SJSA1 (cell line): ENCODE data around the gene PLIN3. TPM values are rescaled to one million over a fixed set of nuclear protein-coding genes. Genes with fewer than 3 reads are reported as not detected.
A peak's percentile ranks its signal among the peaks of the same experiment; 100 is the strongest.
"Not testable (repeated sequence)": the region's sequence is repeated elsewhere in the genome, so short reads cannot be mapped to it uniquely, and the experiment has no call there.

ENCODE experiments used
- DNase-seq, 2 experiments: peaks; one replicate each; pipeline ENCODE4 v3.0.0-alpha.2; 2015 to 2020; ENCODE audit warnings: low spot score in 2 of 2, low read depth in 1 of 2
- H3K27ac ChIP-seq: fragments of 250-450 bp; sonication (Bioruptor Pico); 2 replicates; pipeline ENCODE4 v1.5.1; 2020; ENCODE audit warnings: mild to moderate bottlenecking, moderate library complexity
- H3K27me3 ChIP-seq: fragments of 250-450 bp; sonication (Bioruptor Pico); replicated peaks from 2 replicates; pipeline ENCODE4 v1.5.1; 2020; ENCODE audit warnings: mild to moderate bottlenecking, moderate library complexity
- H3K36me3 ChIP-seq: fragments of 250-450 bp; sonication (Bioruptor Pico); 2 replicates; pipeline ENCODE4 v1.5.1; 2020; ENCODE audit warnings: mild to moderate bottlenecking
- H3K4me1 ChIP-seq: fragments of 250-450 bp; sonication (Bioruptor Pico); replicated peaks from 2 replicates; pipeline ENCODE4 v1.6.1; 2021; ENCODE audit warnings: mild to moderate bottlenecking
- H3K4me3 ChIP-seq: fragments of 250-450 bp; sonication (Bioruptor Pico); 2 replicates; pipeline ENCODE4 v1.5.1; 2020; ENCODE audit warnings: mild to moderate bottlenecking
- H3K9me3 ChIP-seq: fragments of 250-450 bp; sonication (Bioruptor Pico); replicated peaks from 2 replicates; pipeline ENCODE4 v1.5.1; 2020; ENCODE audit warnings: mild to moderate bottlenecking
- total RNA-seq: library from RNA; depleted of rRNA; stranded (reverse); fragments of >200 nt; shearing (Covaris generic); gene quantifications from 2 replicates; pipeline ENCODE4 v1.2.3, GENCODE V29; 2014

The PLIN3 gene
- total RNA-seq, 1 experiment from 2014 or later, result 210 TPM

GRCh38 chr19:4849019-4849418, 18.4 kb downstream of the PLIN3 start:
- H3K27ac ChIP-seq, result no peak overlapping the region
- peaks cover 25% of the 10 kb centered on the region for H3K4me1 ChIP-seq
- H3K9me3 ChIP-seq, result no peaks in the 10 kb centered on the region
- H3K27me3 ChIP-seq, result no peaks in the 10 kb centered on the region
- peaks cover 89% of the 10 kb centered on the region for H3K36me3 ChIP-seq
- no peak overlapping the region for H3K4me3 ChIP-seq
- DNase-seq, result no peak

DNA sequence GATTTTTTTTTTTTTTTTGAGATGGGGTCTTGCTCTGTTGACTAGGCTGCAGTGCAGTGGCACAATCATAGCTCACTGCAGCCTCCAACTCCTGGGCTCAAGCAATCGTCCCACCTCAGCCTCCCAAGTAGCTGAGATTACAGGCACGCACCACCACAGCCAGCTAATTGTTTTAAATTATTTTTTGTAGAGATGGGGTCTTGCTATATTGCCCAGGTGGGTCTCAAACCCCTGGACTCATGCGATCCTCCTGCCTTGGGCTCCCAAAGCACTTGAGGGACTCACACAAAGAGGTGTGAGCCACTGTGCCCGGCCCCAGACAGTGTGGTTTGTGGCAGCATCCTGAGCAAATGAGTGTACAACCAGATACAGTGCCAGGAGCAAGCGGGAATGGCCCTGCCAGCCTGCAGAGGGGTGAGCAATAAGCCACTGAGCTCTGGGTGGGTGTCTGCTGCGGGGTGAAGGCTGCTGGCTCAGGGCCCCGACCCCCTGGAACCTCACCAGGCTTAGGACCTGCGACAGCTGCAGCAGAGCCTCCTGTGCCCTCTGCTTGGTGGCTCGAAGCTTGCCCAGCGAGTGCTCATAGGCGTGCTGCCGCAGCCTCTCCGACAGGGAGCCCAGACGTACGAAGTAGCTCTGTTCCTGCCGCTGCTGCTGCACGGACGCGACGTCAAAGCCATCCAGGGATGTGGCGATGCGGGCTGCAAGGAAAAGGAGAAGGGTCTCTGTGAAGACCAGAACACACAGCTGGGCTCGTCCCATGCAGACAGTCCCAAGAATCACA, 20.1 kb downstream of the PLIN3 start:
- Histone ChIP-seq H3K4me3 (no peak overlapping the region), H3K27me3 (no peaks in the 10 kb centered on the region), H3K4me1 (peaks cover 25% of the 10 kb centered on the region), H3K9me3 (no peaks in the 10 kb centered on the region), H3K27ac (no peak overlapping the region), H3K36me3 (peaks cover 88% of the 10 kb centered on the region)
- DNase-seq, result no peak

GRCh38 chr19:4845975-4846374, 21.5 kb downstream of the PLIN3 start:
- H3K9me3 ChIP-seq, H3K27me3 ChIP-seq, H3K4me3 ChIP-seq: not testable (repeated sequence)
- peak; percentile 86 to 87 for DNase-seq
- Histone ChIP-seq H3K36me3 (peaks cover 85% of the 10 kb centered on the region), H3K4me1 (peaks cover 29% of the 10 kb centered on the region), H3K27ac (peak overlapping the region; percentile 79)

DNA sequence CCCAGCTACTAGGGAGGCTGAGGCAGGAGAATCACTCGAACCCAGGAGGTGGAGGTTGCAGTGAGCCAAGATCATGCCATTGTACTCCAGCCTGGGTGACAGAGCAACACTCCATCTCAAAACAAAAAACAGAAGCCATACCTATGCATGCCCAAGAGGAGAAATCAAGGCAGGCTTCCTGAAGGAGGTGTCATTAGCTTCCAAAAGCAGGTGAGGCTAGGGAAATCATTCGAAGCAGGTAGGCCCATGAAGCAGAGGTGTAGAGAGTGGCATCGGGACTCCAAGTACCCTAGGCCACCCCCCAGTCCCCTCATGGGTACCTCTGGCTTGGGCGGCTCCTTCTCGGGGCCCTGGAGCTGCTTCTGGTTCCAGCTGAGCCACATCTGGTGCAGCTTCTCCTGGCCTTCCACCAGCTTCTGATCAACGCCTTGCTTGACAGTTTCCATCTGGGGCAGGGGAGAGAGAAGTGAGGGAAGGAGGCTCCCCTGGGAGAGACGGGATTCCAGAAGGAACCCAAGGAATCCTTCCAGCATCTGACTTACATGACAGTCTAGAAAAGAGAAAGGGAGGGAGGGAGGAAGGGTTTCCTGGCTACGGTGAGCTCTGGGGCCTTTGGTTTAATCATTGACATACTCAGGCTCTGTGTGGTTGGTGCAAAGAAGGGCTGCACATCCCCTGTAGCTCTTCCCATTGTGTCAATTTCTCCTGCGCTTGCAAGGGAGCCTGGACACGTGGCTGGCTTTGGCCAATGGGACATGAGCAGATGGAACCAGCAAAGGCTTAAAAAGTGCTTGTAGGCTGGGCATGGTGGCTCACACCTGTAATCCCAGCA, 22.9 kb downstream of the PLIN3 start:
- DNase-seq, result no peak
- H3K4me1 ChIP-seq, result peaks cover 34% of the 10 kb centered on the region
- no peaks in the 10 kb centered on the region for H3K9me3 ChIP-seq
- no peaks in the 10 kb centered on the region for H3K27me3 ChIP-seq
- peaks cover 88% of the 10 kb centered on the region for H3K36me3 ChIP-seq
- no peak overlapping the region for H3K4me3 ChIP-seq
- H3K27ac ChIP-seq, result peak overlapping the region; percentile 79

DNA sequence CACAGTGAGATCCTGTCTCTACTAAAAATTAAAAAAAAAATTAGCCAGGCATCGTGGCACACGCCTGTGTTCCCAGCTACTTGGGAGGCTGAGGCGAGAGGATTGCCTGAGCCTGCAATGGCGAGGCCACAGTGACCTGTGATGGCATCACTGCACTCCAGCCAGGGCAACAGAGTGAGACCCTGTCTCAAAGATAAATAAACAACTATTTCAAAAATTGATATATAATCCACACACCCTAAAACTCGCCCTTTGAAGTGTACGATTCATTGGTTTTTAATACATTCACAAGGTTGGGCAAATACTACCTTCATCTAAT, 23.9 kb downstream of the PLIN3 start:
- no peak overlapping the region for H3K27ac ChIP-seq
- no peaks in the 10 kb centered on the region for H3K9me3 ChIP-seq
- H3K36me3 ChIP-seq, result peaks cover 90% of the 10 kb centered on the region
- H3K4me3 ChIP-seq, result no peak overlapping the region
- H3K27me3 ChIP-seq, result no peaks in the 10 kb centered on the region
- no peak for DNase-seq
- H3K4me1 ChIP-seq, result peaks cover 34% of the 10 kb centered on the region

GRCh38 chr19:4839192-4839591, 28.3 kb downstream of the PLIN3 start:
- no peak for DNase-seq
- peaks cover 9% of the 10 kb centered on the region for H3K4me1 ChIP-seq
- H3K27me3 ChIP-seq, result no peaks in the 10 kb centered on the region
- peaks cover 71% of the 10 kb centered on the region for H3K36me3 ChIP-seq
- no peak overlapping the region for H3K4me3 ChIP-seq
- H3K27ac ChIP-seq, result no peak overlapping the region
- no peaks in the 10 kb centered on the region for H3K9me3 ChIP-seq

GRCh38 chr19:4832776-4833175, 34.7 kb downstream of the PLIN3 start:
- H3K4me1 ChIP-seq, result peaks cover 15% of the 10 kb centered on the region
- no peak overlapping the region for H3K4me3 ChIP-seq
- DNase-seq, result no peak
- H3K9me3 ChIP-seq, result no peaks in the 10 kb centered on the region
- no peaks in the 10 kb centered on the region for H3K27me3 ChIP-seq
- peaks cover 18% of the 10 kb centered on the region for H3K36me3 ChIP-seq
- no peak overlapping the region for H3K27ac ChIP-seq

- not testable (repeated sequence) for H3K36me3 ChIP-seq, H3K27me3 ChIP-seq, DNase-seq, H3K9me3 ChIP-seq
- Histone ChIP-seq H3K4me3 (peak overlapping the region; percentile 89), H3K27ac (peak overlapping the region; percentile 72), H3K4me1 (peaks cover 15% of the 10 kb centered on the region)
Measured at GRCh38 chr19:4831979-4832340, 35.5 kb downstream of the PLIN3 start.

DNA sequence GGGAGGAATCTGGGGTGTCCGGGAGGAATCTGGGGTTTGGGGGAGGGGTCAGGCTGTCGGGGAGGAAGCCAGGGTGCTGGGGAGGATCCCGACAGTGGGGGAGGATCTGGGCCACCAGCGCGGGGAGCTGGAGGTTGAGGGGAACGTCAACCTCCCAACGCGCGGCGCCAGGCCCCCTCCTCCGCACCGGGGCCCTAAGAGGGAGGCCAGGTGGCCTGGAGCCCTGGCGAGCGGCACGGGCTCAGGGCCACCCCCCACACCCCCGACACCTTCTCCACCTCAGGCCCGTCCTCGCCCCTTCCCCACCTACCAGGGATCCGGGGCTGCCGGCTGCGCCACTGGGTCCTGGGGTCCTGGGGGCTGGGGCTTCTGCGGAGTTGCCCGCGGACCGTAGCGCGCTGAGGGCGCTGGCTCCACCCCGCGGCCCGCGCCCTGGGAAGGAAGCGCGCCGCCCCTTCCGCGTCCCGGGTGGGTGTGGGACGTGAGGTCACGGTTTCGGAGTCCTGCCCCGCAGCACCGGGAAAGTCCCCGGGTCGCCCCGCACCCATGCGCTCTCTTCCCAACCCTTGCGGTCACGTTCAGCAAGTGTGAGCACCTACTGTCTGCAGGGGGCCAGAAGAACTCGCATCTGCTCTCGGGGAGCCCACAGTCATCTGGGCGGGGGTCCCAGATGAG, 36.0 kb downstream of the PLIN3 start, which contains the start of gene TICAM1:
TICAM1 (minus strand) TSS at position 409 of the 675 bp plus-strand sequence. CDS start 13,335 bp downstream, outside the sequence.
- Histone ChIP-seq H3K9me3 (no peaks in the 10 kb centered on the region), H3K4me1 (peaks cover 15% of the 10 kb centered on the region), H3K36me3 (peaks cover 7% of the 10 kb centered on the region; the same call in 1 of the 2 replicates), H3K4me3 (peak within 1 kb of the TSS; percentile 89), H3K27me3 (no peaks in the 10 kb centered on the region), H3K27ac (peak within 1 kb of the TSS; percentile 72)
- DNase-seq, result peak; percentile 61 to 74

DNA sequence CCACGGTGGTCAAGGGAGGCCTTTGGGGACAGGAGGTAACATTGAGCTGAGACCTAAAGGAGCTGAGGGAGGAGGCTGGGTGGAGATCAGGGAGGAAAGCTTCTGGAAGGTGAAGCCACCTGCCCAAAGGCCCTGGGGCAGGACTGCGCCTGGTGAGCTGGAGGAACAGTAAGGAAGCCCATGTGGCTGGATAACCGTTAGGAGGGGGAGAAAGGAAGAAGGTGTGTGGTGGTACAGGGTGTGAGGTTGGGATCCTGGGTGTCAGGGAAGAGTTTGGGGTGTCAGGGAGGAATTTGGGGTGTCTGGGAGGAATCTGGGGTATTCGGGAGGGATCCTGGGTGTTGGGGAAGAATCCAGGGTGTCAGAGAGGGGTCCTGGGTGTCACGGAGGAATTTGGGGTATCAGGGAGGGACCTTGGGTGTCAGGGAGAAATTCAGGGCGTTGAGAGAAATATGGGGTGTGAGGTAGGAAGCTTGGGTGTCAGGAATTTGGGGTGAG, 36.6 kb downstream of the PLIN3 start:
- Histone ChIP-seq H3K27me3 (no peaks in the 10 kb centered on the region), H3K27ac (peak overlapping the region; percentile 44)
- DNase-seq, result no peak

GRCh38 chr19:4830332-4830731, 37.1 kb downstream of the PLIN3 start:
- peaks cover 15% of the 10 kb centered on the region for H3K4me1 ChIP-seq
- no peak for DNase-seq
- H3K9me3 ChIP-seq, result no peaks in the 10 kb centered on the region
- H3K27me3 ChIP-seq, result no peaks in the 10 kb centered on the region
- peaks cover 10% of the 10 kb centered on the region; the same call in 1 of the 2 replicates for H3K36me3 ChIP-seq
- peak overlapping the region; percentile 89 for H3K4me3 ChIP-seq
- H3K27ac ChIP-seq, result no peak overlapping the region

More for the DNA sequence above, 36.6 kb downstream of the PLIN3 start:
- peaks cover 15% of the 10 kb centered on the region for H3K4me1 ChIP-seq
- H3K36me3 ChIP-seq, result peaks cover 8% of the 10 kb centered on the region; the same call in 1 of the 2 replicates
- H3K4me3 ChIP-seq, result peak overlapping the region; percentile 89
- no peaks in the 10 kb centered on the region for H3K9me3 ChIP-seq

DNA sequence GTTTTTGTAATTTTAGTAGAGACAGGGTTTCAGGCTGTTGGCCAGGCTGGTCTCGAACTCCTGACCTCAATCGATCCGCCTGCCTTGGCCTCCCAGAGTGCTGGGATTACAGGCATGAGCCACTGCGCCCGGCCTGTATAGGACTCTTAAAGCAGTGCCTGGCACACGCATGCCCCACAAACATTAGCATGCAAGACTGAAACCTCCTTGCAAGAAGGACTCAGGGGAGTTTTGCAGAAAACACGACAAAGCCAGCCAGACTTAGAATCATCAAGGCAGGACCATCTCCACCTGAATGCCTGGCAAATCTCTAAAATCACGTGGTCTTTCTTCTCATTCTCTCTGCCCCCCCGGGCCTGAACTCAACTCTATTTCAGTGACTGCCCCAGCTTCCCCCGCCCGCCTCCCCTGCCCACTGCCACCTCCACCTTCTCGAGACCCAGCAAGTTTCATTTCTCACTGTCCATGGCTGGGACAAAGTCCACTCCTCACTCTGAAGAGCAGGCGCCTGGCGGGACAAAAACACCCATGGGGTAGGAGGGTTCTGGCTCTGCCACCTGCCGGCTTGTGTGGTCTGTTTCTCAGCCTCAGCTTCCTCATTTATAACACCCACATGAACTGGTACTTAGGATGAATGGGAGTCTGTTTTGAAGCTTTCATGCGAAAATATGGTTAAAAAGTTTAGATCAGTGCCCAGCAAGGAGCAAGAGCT, 38.3 kb downstream of the PLIN3 start:
- Histone ChIP-seq H3K4me3 (no peak overlapping the region), H3K9me3 (no peaks in the 10 kb centered on the region), H3K27ac (no peak overlapping the region), H3K36me3 (peaks cover 14% of the 10 kb centered on the region; the same call in 1 of the 2 replicates), H3K27me3 (no peaks in the 10 kb centered on the region), H3K4me1 (peaks cover 15% of the 10 kb centered on the region)
- DNase-seq, result no peak

DNA sequence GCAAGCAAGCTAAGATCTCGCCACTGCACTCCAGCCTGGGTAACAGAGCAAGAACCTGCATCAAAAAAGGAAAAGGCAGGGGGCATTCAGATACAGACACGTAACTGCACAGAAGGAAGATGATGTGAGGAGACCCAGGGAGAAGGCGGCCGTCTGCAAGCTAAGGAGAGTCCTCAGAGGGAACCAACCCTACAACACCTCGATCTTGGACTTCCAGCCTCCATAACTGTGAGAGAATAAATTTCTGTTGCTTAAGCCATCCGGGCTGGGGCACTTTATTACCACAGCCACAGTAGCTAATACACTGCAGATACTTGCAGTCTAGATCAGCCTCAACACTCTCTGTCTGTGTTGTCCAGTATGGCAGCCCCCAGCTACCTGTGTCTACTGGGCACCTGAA, 43.9 kb downstream of the PLIN3 start:
- Histone ChIP-seq H3K4me3 (no peak overlapping the region), H3K4me1 (no peaks in the 10 kb centered on the region), H3K9me3 (no peaks in the 10 kb centered on the region), H3K27ac (no peak overlapping the region), H3K27me3 (no peaks in the 10 kb centered on the region), H3K36me3 (peaks cover 36% of the 10 kb centered on the region)
- no peak for DNase-seq
